Thyroid gland (tissue), 4 donors: ENCODE results near the gene CHST5. TPM values are rescaled to one million over a fixed set of nuclear protein-coding genes. Genes with fewer than 3 reads are reported as not detected.

Experiments used
- DNase-seq, 2 donors: peaks; one replicate each; pipeline ENCODE4 v3.0.0-alpha.2; 2019
- H3K27ac ChIP-seq, 3 donors: fragments of 200-600 bp; sonication (generic); 1 replicate in 2 of 3; 2 replicates in 1 of 3; pipeline ENCODE4 v1.5.1; 2016 to 2019; ENCODE audit warnings: mild to moderate bottlenecking in 1 of 3, moderate library complexity in 1 of 3
- H3K27me3 ChIP-seq: fragments of 200-600 bp; sonication (generic); one replicate; pipeline ENCODE4 v1.5.1; 2019
- H3K36me3 ChIP-seq, 2 donors: fragments of 200-600 bp; sonication (generic); one replicate each; pipeline ENCODE4 v1.5.1; 2016 to 2019
- H3K4me1 ChIP-seq, 2 donors: fragments of 200-600 bp; sonication (generic); one replicate each; pipeline ENCODE4 v1.5.1; 2017 to 2019
- H3K4me3 ChIP-seq, 3 donors: fragments of 200-600 bp; sonication (generic); replicated peaks in 1 of 3; 1 replicate in 2 of 3; 2 replicates in 1 of 3; pipeline ENCODE4 v1.5.1; 2016; ENCODE audit warnings: mild to moderate bottlenecking in 1 of 3
- H3K9me3 ChIP-seq: fragments of 200-600 bp; sonication (generic); one replicate; pipeline ENCODE4 v1.5.1; 2017
- CTCF ChIP-seq, 6 experiments: fragments of 200-600 bp in 3 of 6; fragments of 450-650 bp in 3 of 6; sonication (generic) in 3 of 6; IDR thresholded peaks; one replicate each; pipeline ENCODE4 v1.5.1; 2016 to 2019; ENCODE audit warnings: antibody characterized with exemption in 6 of 6, mild to moderate bottlenecking in 2 of 6, inconsistent platforms in 1 of 6, moderate library complexity in 1 of 6
- POLR2A ChIP-seq, 2 donors: fragments of 450-650 bp; IDR thresholded peaks; one replicate each; pipeline ENCODE4 v1.6.1; 2017; ENCODE audit warnings: antibody characterized with exemption in 2 of 2, mild to moderate bottlenecking in 2 of 2, moderate library complexity in 1 of 2
- WGBS, 2 donors: methylation state at CpG; one replicate each; pipeline ENCODE4 v1.1.5; 2017; 5-methylcytosine and 5-hydroxymethylcytosine counted together
- intact Hi-C: fragments of 100-400 bp; cut with DNase I; formaldehyde crosslinking; loops from one replicate; pipeline ENCODE4 v1.15.1; 2023
- total RNA-seq, 4 donors: library from RNA; depleted of rRNA; stranded (reverse); fragments of >200 nt; gene quantifications; one replicate each; pipeline ENCODE4 v1.2.3, GENCODE V29; 2016

The CHST5 gene
- total RNA-seq, 4 donors from 2014 or later = 0.50 TPM; not detected in 3

GRCh38 chr16:75483222-75483621 is 52.7 kb downstream of the CHST5 start:
- Histone ChIP-seq H3K27me3 (no peaks in the 10 kb centered on the region), H3K9me3 (no peaks in the 10 kb centered on the region), H3K4me3 (no peak overlapping the region), H3K27ac (no peak overlapping the region), H3K36me3 (no peaks in the 10 kb centered on the region), H3K4me1 (peaks cover 0 to 8% of the 10 kb centered on the region in 2 donors)
- 83 to 93% methylated on average over 2 of the region's 2 CpGs for WGBS, 2 donors
- TF ChIP-seq CTCF (IDR thresholded peaks at IDR 0.05) (no peak), POLR2A (IDR thresholded peaks at IDR 0.05) (no peak)
- no peak for DNase-seq
- intact Hi-C loops = no loop called here

DNA sequence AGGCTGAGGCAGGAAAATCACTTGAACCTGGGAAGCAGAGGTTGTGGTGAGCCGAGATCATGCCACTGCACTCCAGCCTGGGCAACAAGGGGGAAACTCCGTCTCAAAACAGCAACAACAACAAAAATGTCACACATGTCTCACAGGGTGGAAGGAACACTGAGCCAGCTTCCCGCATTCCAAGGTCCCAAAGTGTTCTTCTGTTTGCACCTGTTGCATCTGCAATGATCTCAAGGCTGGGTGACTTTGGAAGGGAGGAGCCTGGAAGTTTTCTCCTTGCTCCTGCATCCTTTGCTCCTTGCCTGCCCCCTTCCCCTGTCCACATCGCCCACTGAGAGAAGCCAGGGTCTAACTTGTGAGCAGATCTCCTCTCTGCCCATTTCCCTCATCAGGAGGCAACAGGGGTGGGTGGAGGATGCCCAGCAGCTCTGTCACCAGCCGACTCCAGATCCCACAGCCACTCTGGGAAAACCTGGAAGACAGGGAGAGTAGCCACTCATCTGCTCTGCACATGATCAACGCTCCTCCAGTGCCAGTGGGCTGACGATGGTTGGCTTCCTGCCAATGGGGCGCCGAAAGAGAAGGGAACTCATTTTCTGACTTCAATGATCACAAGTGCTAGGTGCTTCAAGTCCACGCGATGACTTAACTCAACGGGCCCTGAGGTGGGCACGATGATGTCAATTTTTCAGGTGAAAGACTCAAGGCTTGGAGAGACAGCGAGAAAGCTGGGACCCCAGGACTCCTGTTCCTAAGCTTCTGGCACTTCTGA is 53.3 kb downstream of the CHST5 start:
- peaks cover 0 to 10% of the 10 kb centered on the region in 2 donors for H3K4me1 ChIP-seq

GRCh38 chr16:75481475-75481874 is 54.4 kb downstream of the CHST5 start:
- H3K27me3 ChIP-seq = no peaks in the 10 kb centered on the region
- no peaks in the 10 kb centered on the region for H3K36me3 ChIP-seq
- intact Hi-C loops = no loop called here
- DNase-seq = no peak
- peaks cover 0 to 13% of the 10 kb centered on the region in 2 donors for H3K4me1 ChIP-seq
- no peaks in the 10 kb centered on the region for H3K9me3 ChIP-seq
- H3K27ac ChIP-seq = no peak overlapping the region
- no peak overlapping the region for H3K4me3 ChIP-seq
- TF ChIP-seq CTCF (IDR thresholded peaks at IDR 0.05) = no peak
- TF ChIP-seq POLR2A (IDR thresholded peaks at IDR 0.05) = no peak
- WGBS, 2 donors = 88 to 90% methylated on average over 7 of the region's 7 CpGs

More for the DNA sequence above, 53.3 kb downstream of the CHST5 start:
- no peak overlapping the region for H3K27ac ChIP-seq
- H3K9me3 ChIP-seq = no peaks in the 10 kb centered on the region
- peak in 1 of 2 donors; percentile 23 for DNase-seq
- WGBS, 2 donors = 49 to 56% methylated on average over 12 to 14 of the region's 14 CpGs
- intact Hi-C loops = no loop called here
- H3K4me3 ChIP-seq = no peak overlapping the region
- H3K36me3 ChIP-seq = no peaks in the 10 kb centered on the region
- no peak for TF ChIP-seq CTCF (IDR thresholded peaks at IDR 0.05)
- no peak for TF ChIP-seq POLR2A (IDR thresholded peaks at IDR 0.05)
- H3K27me3 ChIP-seq = no peaks in the 10 kb centered on the region

GRCh38 chr16:75479421-75479990 is 56.4 kb downstream of the CHST5 start:
- 94 to 96% methylated on average over 43 to 47 of the region's 47 CpGs for WGBS, 2 donors
- no peaks in the 10 kb centered on the region for H3K27me3 ChIP-seq
- H3K4me3 ChIP-seq = no peak overlapping the region
- no peaks in the 10 kb centered on the region for H3K36me3 ChIP-seq
- H3K9me3 ChIP-seq = no peaks in the 10 kb centered on the region
- H3K4me1 ChIP-seq = peaks cover 0 to 13% of the 10 kb centered on the region in 2 donors
- no peak for DNase-seq
- intact Hi-C loops = loop anchor here (10.0 kb wide), 1 partner anchor 75 kb away; the partner anchor contains the start of gene TMEM231
- no peak overlapping the region for H3K27ac ChIP-seq
- TF ChIP-seq CTCF (IDR thresholded peaks at IDR 0.05) = no peak
- TF ChIP-seq POLR2A (IDR thresholded peaks at IDR 0.05) = no peak

Other genes starting within 250 kb of the CHST5 start
- gene CFDP1, start 102.6 kb downstream of the CHST5 start, total RNA-seq = 10 to 100 TPM; 50.5 to 77.9 (median 60.7) TPM
- 10 to 100 TPM; 27.1 to 41.9 (median 30.7) TPM for gene TMEM170A, start 71.4 kb downstream of the CHST5 start, total RNA-seq
- under 1 TPM in 3 of 4 donors, not detected in 1; 0.13 to 0.29 (median 0.22) TPM for gene CHST6, start 40.7 kb downstream of the CHST5 start, total RNA-seq
- gene TMEM231, start 20.1 kb upstream of the CHST5 start, total RNA-seq = 10 to 100 TPM in 2 of 4 donors, 1 to 10 TPM in 2; 3.6 to 22.2 (median 10.9) TPM
- gene GABARAPL2, start 30.3 kb upstream of the CHST5 start, total RNA-seq = 100 to 1,000 TPM in 2 of 4 donors, 10 to 100 TPM in 2; 75.3 to 223 (median 122) TPM
- gene ADAT1, start 87.2 kb upstream of the CHST5 start, total RNA-seq = 10 to 100 TPM; 36.8 to 72.3 (median 50.7) TPM
- gene KARS1, start 111.6 kb upstream of the CHST5 start, total RNA-seq = 100 to 1,000 TPM in 2 of 4 donors, 10 to 100 TPM in 2; 82.9 to 105 (median 95.4) TPM
- gene TERF2IP, start 111.7 kb upstream of the CHST5 start, total RNA-seq = 100 to 1,000 TPM in 3 of 4 donors, 10 to 100 TPM in 1; 96.4 to 115 (median 106) TPM
- not detected for gene CPHXL2, start 140.9 kb upstream of the CHST5 start, total RNA-seq
- not detected for gene DUXB, start 165.4 kb upstream of the CHST5 start, total RNA-seq
- gene CPHXL, start 190.4 kb upstream of the CHST5 start, total RNA-seq = not detected